Adrenal gland (tissue), 12 donors: ENCODE results near the gene ENPP3. TPM values are rescaled to one million over a fixed set of nuclear protein-coding genes. Genes with fewer than 3 reads are reported as not detected.

Experiments used
- DNase-seq, 7 donors: peaks; one replicate each; pipeline ENCODE4 v3.0.0-alpha.2; 2019 to 2020
- H3K27ac ChIP-seq, 5 donors: fragments of 200-600 bp; sonication (generic) in 4 of 5; 1 replicate in 3 of 5; 2 replicates in 2 of 5; pipeline versions ENCODE4 v1.5.1 to v1.8.0; 2016 to 2020; ENCODE audit warnings: mild to moderate bottlenecking in 1 of 5
- H3K27me3 ChIP-seq: fragments of 200-600 bp; 2 replicates; pipeline ENCODE4 v1.8.0; 2021
- H3K36me3 ChIP-seq, 2 donors: fragments of 200-600 bp; replicated peaks in 1 of 2; 1 replicate in 1 of 2; 2 replicates in 1 of 2; pipeline versions ENCODE4 v1.5.1 to v1.8.0; 2018 to 2022
- H3K4me1 ChIP-seq, 2 donors: fragments of 200-600 bp; replicated peaks in 1 of 2; 1 replicate in 1 of 2; 2 replicates in 1 of 2; pipeline versions ENCODE4 v1.5.1 to v1.8.0; 2018 to 2021
- H3K4me3 ChIP-seq, 4 donors: fragments of 200-600 bp; sonication (generic) in 3 of 4; one replicate each; pipeline ENCODE4 v1.5.1; 2016 to 2018
- H3K9me3 ChIP-seq, 3 donors: fragments of 200-600 bp; sonication (generic) in 1 of 3; replicated peaks in 1 of 3; 1 replicate in 2 of 3; 2 replicates in 1 of 3; pipeline versions ENCODE4 v1.5.1 to v1.8.0; 2016 to 2021
- CTCF ChIP-seq, 6 experiments: fragments of 450-650 bp in 4 of 6; fragments of 200-600 bp in 2 of 6; sonication (generic) in 1 of 6; IDR thresholded peaks; 1 replicate in 5 of 6; 2 replicates in 1 of 6; pipeline versions ENCODE4 v1.5.1 to v1.8.0; 2016 to 2021; ENCODE audit warnings: antibody characterized with exemption in 6 of 6, mild to moderate bottlenecking in 2 of 6, moderate library complexity in 1 of 6
- POLR2A ChIP-seq, 2 donors: fragments of 450-650 bp; IDR thresholded peaks; one replicate each; pipeline ENCODE4 v1.6.1; 2017; ENCODE audit warnings: antibody characterized with exemption in 2 of 2, mild to moderate bottlenecking in 2 of 2, moderate library complexity in 1 of 2
- WGBS, 4 donors: extraction: QIAGEN DNeasy Blood & Tissue Kit in 2 of 4; methylation state at CpG; one replicate each; pipeline versions ENCODE4 v1.1.5 to v1.1.7; 2013 to 2017; 5-methylcytosine and 5-hydroxymethylcytosine counted together
- intact Hi-C, 2 donors: fragments of 100-400 bp; cut with DNase I; formaldehyde crosslinking; loops; one replicate each; pipeline versions ENCODE4 v1.14.1 to v1.15.0; 2022 to 2023
- polyA plus RNA-seq, 3 donors: library from polyadenylated mRNA; stranded (reverse); fragments of 200-250 nt in 2 of 3; fragments of 350-450 nt in 1 of 3; fragmentation: Illumina TruSeq in 1 of 3; extraction: RNeasy Lipid Tissue Mini Kit (QIAGEN cat#74804) in 1 of 3; gene quantifications; one replicate each; pipeline ENCODE4 v1.2.3, GENCODE V29; 2013 to 2014
- total RNA-seq, 9 donors: library from RNA; depleted of rRNA in 4 of 9; stranded (reverse); fragments of >200 nt in 4 of 9; fragments of 120-200 nt in 1 of 9; fragmentation: NEBNext Ultra II Directional in 1 of 9; extraction: Animal tissue kit (Norgen Biotek cat#: 25700) in 1 of 9; gene quantifications; one replicate each; pipeline versions ENCODE4 v1.1.0 to v1.2.4, GENCODE V29; 2013 to 2023
- donor health status: healthy with polysubstance abuse.
- donor health status: Bipolar disorder and iron deficiency.
- donor health status: DM: yes; HTN: yes; CAD: no.
- donor health status: DM: no; HTN: no; CAD: no.
- donor health status: DM: no; HTN: no; CAD: no.
- donor health status: DM: yes; HTN: yes; CAD: no.

ENPP3 gene
- total and polyA plus RNA-seq, 12 donors: 4.9 to 69.7 (median 11.8) TPM

GRCh38 chr6:131754715-131755567 lies 117.8 kb downstream of the ENPP3 start:
- WGBS, 4 donors: 56 to 64% (median 59%) methylated on average over 9 of the region's 9 CpGs
- intact Hi-C loops: no loop called here
- no peaks in the 10 kb centered on the region for H3K27me3 ChIP-seq

DNA sequence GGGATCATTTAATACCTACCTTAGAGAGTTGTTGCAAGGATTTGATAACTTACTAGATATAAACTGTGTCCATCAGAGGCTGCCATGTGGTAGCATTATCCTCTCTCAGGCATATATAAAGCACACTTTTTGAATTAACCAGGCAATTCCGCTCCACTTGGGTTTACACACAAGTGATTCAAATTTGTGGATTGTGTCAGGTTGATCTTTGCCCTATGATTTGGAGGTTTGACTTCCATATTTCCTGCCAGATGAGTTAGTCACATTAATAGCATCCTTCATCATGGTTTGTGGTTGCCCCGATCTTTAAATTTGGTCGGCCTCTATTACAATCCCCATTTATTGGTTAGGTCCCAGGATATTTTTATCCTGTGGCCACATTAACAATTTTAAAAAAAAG lies 118.5 kb downstream of the ENPP3 start:
- 89 to 96% (median 93%) methylated on average over 3 of the region's 3 CpGs for WGBS, 4 donors
- no peak for DNase-seq
- H3K4me3 ChIP-seq: no peak overlapping the region
- TF ChIP-seq CTCF (IDR thresholded peaks at IDR 0.05) (no peak), POLR2A (IDR thresholded peaks at IDR 0.05) (no peak)
- no peak overlapping the region for H3K27ac ChIP-seq
- no peaks in the 10 kb centered on the region for H3K9me3 ChIP-seq
- intact Hi-C loops: no loop called here
- H3K27me3 ChIP-seq: no peaks in the 10 kb centered on the region
- no peaks in the 10 kb centered on the region for H3K36me3 ChIP-seq
- no peaks in the 10 kb centered on the region for H3K4me1 ChIP-seq

More at GRCh38 chr6:131754715-131755567, 117.8 kb downstream of the ENPP3 start:
- H3K4me3 ChIP-seq: no peak overlapping the region
- no peak for DNase-seq
- no peak overlapping the region for H3K27ac ChIP-seq
- no peaks in the 10 kb centered on the region for H3K9me3 ChIP-seq
- H3K4me1 ChIP-seq: no peaks in the 10 kb centered on the region
- no peaks in the 10 kb centered on the region for H3K36me3 ChIP-seq
- TF ChIP-seq CTCF (IDR thresholded peaks at IDR 0.05): no peak
- TF ChIP-seq POLR2A (IDR thresholded peaks at IDR 0.05): no peak

DNA sequence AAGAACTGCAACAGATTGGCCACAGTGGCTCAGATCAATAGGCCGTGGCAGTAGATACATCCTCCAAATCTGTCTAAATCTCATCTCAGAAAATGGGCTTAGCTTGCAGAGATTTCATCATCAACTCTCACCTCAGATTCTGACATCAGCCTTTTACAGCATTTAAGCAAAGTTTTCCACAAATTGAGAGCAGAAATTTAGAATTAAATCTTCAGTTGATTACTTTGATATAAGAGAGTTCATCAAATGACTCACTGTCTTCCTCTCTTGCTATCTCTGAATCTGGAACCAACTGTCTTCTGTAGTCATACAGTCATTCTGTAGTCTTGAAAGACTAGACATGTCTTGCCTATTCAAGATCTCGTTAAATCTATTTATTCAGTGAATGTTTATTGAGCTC lies 118.9 kb downstream of the ENPP3 start:
- Histone ChIP-seq H3K9me3 (no peaks in the 10 kb centered on the region), H3K4me1 (no peaks in the 10 kb centered on the region), H3K27ac (no peak overlapping the region), H3K27me3 (no peaks in the 10 kb centered on the region), H3K36me3 (no peaks in the 10 kb centered on the region), H3K4me3 (no peak overlapping the region)
- intact Hi-C loops: no loop called here
- TF ChIP-seq POLR2A (IDR thresholded peaks at IDR 0.05): no peak
- no peak for DNase-seq
- WGBS, 4 donors: 80 to 89% (median 84%) methylated on average over 2 of the region's 2 CpGs

DNA sequence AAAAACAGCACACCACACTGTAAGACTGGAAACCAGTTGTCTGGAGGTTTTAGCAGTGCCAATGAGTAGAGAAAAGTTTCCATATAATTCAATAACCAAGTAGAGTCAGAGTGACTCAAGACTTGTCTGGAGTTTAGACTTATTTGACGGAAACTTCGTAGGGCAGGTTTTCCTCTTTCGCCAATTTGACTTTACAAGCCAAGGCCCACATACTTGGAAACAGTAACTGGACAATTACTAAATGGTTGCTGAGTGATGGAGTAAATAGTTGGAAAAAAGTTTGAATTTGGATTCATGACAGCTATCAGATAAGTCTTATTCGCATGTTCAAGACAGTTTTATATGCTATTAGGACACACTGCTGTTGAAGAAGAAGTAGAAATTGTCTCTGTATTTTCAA lies 121.8 kb downstream of the ENPP3 start:
- intact Hi-C loops: no loop called here
- H3K4me3 ChIP-seq: no peak overlapping the region
- TF ChIP-seq CTCF (IDR thresholded peaks at IDR 0.05) (no peak), POLR2A (IDR thresholded peaks at IDR 0.05) (no peak)
- no peak overlapping the region for H3K27ac ChIP-seq
- DNase-seq: no peak
- H3K36me3 ChIP-seq: no peaks in the 10 kb centered on the region
- H3K9me3 ChIP-seq: no peaks in the 10 kb centered on the region
- no peaks in the 10 kb centered on the region for H3K4me1 ChIP-seq
- 82 to 91% (median 89%) methylated on average over 4 of the region's 4 CpGs for WGBS, 4 donors
- no peaks in the 10 kb centered on the region for H3K27me3 ChIP-seq
